Uterus (tissue), 2 donors: Measurements from ENCODE around the gene PARP4.
"Not testable (repeated sequence)": the region's sequence is repeated elsewhere in the genome, so short reads cannot be mapped to it uniquely, and the experiment has no call there.

Experiments
- CTCF ChIP-seq, 4 experiments: fragments of 200-600 bp in 2 of 4; fragments of 450-650 bp in 2 of 4; sonication (generic) in 2 of 4; IDR thresholded peaks; one replicate each; pipeline ENCODE4 v1.5.1; 2016 to 2019; ENCODE audit warnings: antibody characterized with exemption in 4 of 4, mild to moderate bottlenecking in 2 of 4, moderate library complexity in 1 of 4
- POLR2A ChIP-seq, 2 donors: fragments of 450-650 bp; IDR thresholded peaks; one replicate each; pipeline ENCODE4 v1.6.1; 2016; ENCODE audit warnings: antibody characterized with exemption in 2 of 2, mild to moderate bottlenecking in 1 of 2, moderate library complexity in 1 of 2

GRCh38 chr13:24384946-24385345 lies 127.6 kb downstream of the PARP4 start:
- TF ChIP-seq POLR2A, CTCF (IDR thresholded peaks at IDR 0.05): not testable (repeated sequence)
